HG02852 (cell line): ENCODE data around the gene LACC1.

Experiments used
- ATAC-seq: cut with Tn5 transposase; IDR thresholded peaks from one replicate; pipeline ENCODE4 v1.9.1; 2021; ENCODE audit warnings: mild to moderate bottlenecking, moderate library complexity; ENCODE audit not compliant: unreplicated experiment

Gene LACC1

GRCh38 chr13:43883631-43884030 is 3.9 kb downstream of the LACC1 start:
- ATAC-seq, result no peak

- ATAC-seq, result no peak
Observed at GRCh38 chr13:43884222-43884621, 4.5 kb downstream of the LACC1 start.

GRCh38 chr13:43894438-43894837 is 14.7 kb downstream of the LACC1 start:
- no peak for ATAC-seq

- ATAC-seq, result no peak
Observed at GRCh38 chr13:43895940-43896339, 16.2 kb downstream of the LACC1 start.

- no peak for ATAC-seq
Observed at GRCh38 chr13:43905435-43906031, 25.8 kb downstream of the LACC1 start.

GRCh38 chr13:43908156-43909126 is 28.7 kb downstream of the LACC1 start:
- no peak for ATAC-seq

- ATAC-seq, result no peak
Observed at GRCh38 chr13:43910856-43911255, 31.2 kb downstream of the LACC1 start.

- ATAC-seq, result no peak
Observed at GRCh38 chr13:43911278-43911677, 31.6 kb downstream of the LACC1 start.

- no peak for ATAC-seq
Observed at GRCh38 chr13:43911871-43912270, 32.2 kb downstream of the LACC1 start.

- no peak for ATAC-seq
Observed at GRCh38 chr13:43915451-43915850, 35.7 kb downstream of the LACC1 start.

GRCh38 chr13:43916828-43917227 is 37.1 kb downstream of the LACC1 start:
- ATAC-seq, result no peak

- ATAC-seq, result no peak
Observed at GRCh38 chr13:43918636-43919035, 38.9 kb downstream of the LACC1 start.

GRCh38 chr13:43920965-43921674 is 41.4 kb downstream of the LACC1 start:
- no peak for ATAC-seq

- peak; percentile 97 for ATAC-seq
Observed at GRCh38 chr13:43924549-43925245, 45.0 kb downstream of the LACC1 start.

GRCh38 chr13:43929947-43930346 is 50.2 kb downstream of the LACC1 start:
- ATAC-seq, result no peak

GRCh38 chr13:43933378-43933777 is 53.7 kb downstream of the LACC1 start:
- peak; percentile 100 for ATAC-seq

GRCh38 chr13:43934273-43934672 is 54.6 kb downstream of the LACC1 start:
- no peak for ATAC-seq

- ATAC-seq, result no peak
Observed at GRCh38 chr13:43935878-43936277, 56.2 kb downstream of the LACC1 start.

GRCh38 chr13:43936647-43937046 is 56.9 kb downstream of the LACC1 start:
- no peak for ATAC-seq

- ATAC-seq, result no peak
Observed at GRCh38 chr13:43937839-43938238, 58.1 kb downstream of the LACC1 start.

- no peak for ATAC-seq
Observed at GRCh38 chr13:43938449-43938848, 58.7 kb downstream of the LACC1 start.
